ENCODE results near the gene CHDH. TPM values are rescaled to one million over a fixed set of nuclear protein-coding genes. Genes with fewer than 3 reads are reported as not detected.

CHDH gene
- total RNA-seq, 1 experiment from 2014 or later = 0.57 TPM

- DNase-seq (ENCODE audit: extremely low read depth, low read depth) = no peak
These were observed 21.4 kb downstream of the CHDH start for GRCh38 chr3:53824795-53825194.

- no peak for DNase-seq (ENCODE audit: extremely low read depth, low read depth)
These were observed 22.1 kb downstream of the CHDH start for GRCh38 chr3:53823956-53824657.

GRCh38 chr3:53823026-53823955, 22.9 kb downstream of the CHDH start:
- no peak for DNase-seq (ENCODE audit: extremely low read depth, low read depth)

GRCh38 chr3:53822331-53822741, 23.9 kb downstream of the CHDH start:
- no peak for DNase-seq (ENCODE audit: extremely low read depth, low read depth)

- no peak for DNase-seq (ENCODE audit: extremely low read depth, low read depth)
These were observed 24.5 kb downstream of the CHDH start for GRCh38 chr3:53821631-53822121.

- no peak for DNase-seq (ENCODE audit: extremely low read depth, low read depth)
These were observed 25.3 kb downstream of the CHDH start for GRCh38 chr3:53820756-53821580.

- DNase-seq (ENCODE audit: extremely low read depth, low read depth) = no peak
These were observed 26.1 kb downstream of the CHDH start for GRCh38 chr3:53820084-53820483.

GRCh38 chr3:53819163-53819868, 26.9 kb downstream of the CHDH start:
- DNase-seq (ENCODE audit: extremely low read depth, low read depth) = no peak

- no peak for DNase-seq (ENCODE audit: extremely low read depth, low read depth)
These were observed 27.7 kb downstream of the CHDH start for GRCh38 chr3:53818221-53819162.

- DNase-seq (ENCODE audit: extremely low read depth, low read depth) = no peak
These were observed 28.4 kb downstream of the CHDH start for GRCh38 chr3:53817809-53818208.

- no peak for DNase-seq (ENCODE audit: extremely low read depth, low read depth)
These were observed 29.0 kb downstream of the CHDH start for GRCh38 chr3:53817211-53817610.

GRCh38 chr3:53816425-53816824, 29.8 kb downstream of the CHDH start:
- DNase-seq (ENCODE audit: extremely low read depth, low read depth) = no peak

- no peak for DNase-seq (ENCODE audit: extremely low read depth, low read depth)
These were observed 30.6 kb downstream of the CHDH start for GRCh38 chr3:53815651-53816050.

GRCh38 chr3:53815067-53815466, 31.2 kb downstream of the CHDH start:
- no peak for DNase-seq (ENCODE audit: extremely low read depth, low read depth)

- DNase-seq (ENCODE audit: extremely low read depth, low read depth) = no peak
These were observed 32.3 kb downstream of the CHDH start for GRCh38 chr3:53813876-53814275.

- no peak for DNase-seq (ENCODE audit: extremely low read depth, low read depth)
These were observed 33.0 kb downstream of the CHDH start for GRCh38 chr3:53813229-53813628.

GRCh38 chr3:53812434-53812833, 33.8 kb downstream of the CHDH start:
- no peak for DNase-seq (ENCODE audit: extremely low read depth, low read depth)

- no peak for DNase-seq (ENCODE audit: extremely low read depth, low read depth)
These were observed 34.9 kb downstream of the CHDH start for GRCh38 chr3:53811143-53811927.
